22Rv1 (cell line): ENCODE measurements around the gene PAX6.

Source experiments
- ZFX ChIP-seq: fragments of 450-650 bp; IDR thresholded peaks from 2 replicates; pipeline ENCODE4 v1.6.1; 2017; ENCODE audit warnings: antibody characterized with exemption, borderline replicate concordance
- TF ChIP-seq, protein P1 (sequence below): fragments of 450-650 bp; IDR thresholded peaks from 2 replicates; pipeline ENCODE4 v1.5.1; 2017; ENCODE audit warnings: mild to moderate bottlenecking

DNA sequence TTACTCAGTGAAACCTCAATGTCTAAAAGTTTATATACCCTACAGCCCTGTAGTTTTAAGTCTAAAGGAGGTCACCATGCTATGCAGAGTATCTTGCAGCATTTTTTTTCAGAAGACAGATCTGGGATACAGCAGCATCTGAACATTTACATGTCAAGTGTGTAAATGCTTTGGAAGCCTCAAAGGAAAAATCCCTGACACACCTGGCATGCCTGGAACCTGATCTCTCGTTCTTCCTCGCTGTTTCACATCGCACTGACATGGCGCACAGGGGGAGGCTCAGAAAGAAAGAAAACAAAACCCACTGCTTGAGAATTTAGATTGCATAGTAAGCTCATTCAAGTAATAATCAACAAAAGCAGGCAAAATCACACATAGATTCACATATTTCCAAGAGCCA, 31.0 kb downstream of the PAX6 start:
- TF ChIP-seq, protein P1, sequence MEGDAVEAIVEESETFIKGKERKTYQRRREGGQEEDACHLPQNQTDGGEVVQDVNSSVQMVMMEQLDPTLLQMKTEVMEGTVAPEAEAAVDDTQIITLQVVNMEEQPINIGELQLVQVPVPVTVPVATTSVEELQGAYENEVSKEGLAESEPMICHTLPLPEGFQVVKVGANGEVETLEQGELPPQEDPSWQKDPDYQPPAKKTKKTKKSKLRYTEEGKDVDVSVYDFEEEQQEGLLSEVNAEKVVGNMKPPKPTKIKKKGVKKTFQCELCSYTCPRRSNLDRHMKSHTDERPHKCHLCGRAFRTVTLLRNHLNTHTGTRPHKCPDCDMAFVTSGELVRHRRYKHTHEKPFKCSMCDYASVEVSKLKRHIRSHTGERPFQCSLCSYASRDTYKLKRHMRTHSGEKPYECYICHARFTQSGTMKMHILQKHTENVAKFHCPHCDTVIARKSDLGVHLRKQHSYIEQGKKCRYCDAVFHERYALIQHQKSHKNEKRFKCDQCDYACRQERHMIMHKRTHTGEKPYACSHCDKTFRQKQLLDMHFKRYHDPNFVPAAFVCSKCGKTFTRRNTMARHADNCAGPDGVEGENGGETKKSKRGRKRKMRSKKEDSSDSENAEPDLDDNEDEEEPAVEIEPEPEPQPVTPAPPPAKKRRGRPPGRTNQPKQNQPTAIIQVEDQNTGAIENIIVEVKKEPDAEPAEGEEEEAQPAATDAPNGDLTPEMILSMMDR: no peak
- TF ChIP-seq ZFX: no peak
